Fibroblast of skin of right biceps (primary cell): ENCODE measurements around the gene DENR.
A peak's percentile ranks its signal among the peaks of the same experiment; 100 is the strongest.
"Not testable (repeated sequence)": the region's sequence is repeated elsewhere in the genome, so short reads cannot be mapped to it uniquely, and the experiment has no call there.

Experiments
- DNase-seq: peaks from one replicate; pipeline ENCODE4 v3.0.0-alpha.2; 2013

The DENR gene

GRCh38 chr12:122743895-122744525 lies 8.6 kb upstream of the DENR start:
- DNase-seq, result no peak

GRCh38 chr12:122747224-122748135 lies 5.1 kb upstream of the DENR start:
- no peak for DNase-seq

GRCh38 chr12:122749569-122750332 lies 2.9 kb upstream of the DENR start:
- no peak for DNase-seq

GRCh38 chr12:122750781-122751515 lies 1.7 kb upstream of the DENR start:
- DNase-seq, result not testable (repeated sequence)

- DNase-seq, result no peak
Measured at GRCh38 chr12:122753319-122753650, 661 bp downstream of the DENR start.

GRCh38 chr12:122754790-122755189 lies 2.2 kb downstream of the DENR start:
- DNase-seq, result no peak

GRCh38 chr12:122757568-122757967 lies 4.9 kb downstream of the DENR start:
- no peak for DNase-seq

GRCh38 chr12:122785503-122785902 lies 32.9 kb downstream of the DENR start:
- no peak for DNase-seq

GRCh38 chr12:122788387-122788786 lies 35.8 kb downstream of the DENR start:
- DNase-seq, result peak; percentile 48

- no peak for DNase-seq
Measured at GRCh38 chr12:122789637-122790036, 37.0 kb downstream of the DENR start.

- DNase-seq, result peak; percentile 77
Measured at GRCh38 chr12:122790393-122791075, 37.9 kb downstream of the DENR start.

GRCh38 chr12:122793685-122794106 lies 41.1 kb downstream of the DENR start:
- peak; percentile 53 for DNase-seq

- DNase-seq, result no peak
Measured at GRCh38 chr12:122795807-122796206, 43.2 kb downstream of the DENR start.

- DNase-seq, result no peak
Measured at GRCh38 chr12:122799641-122800243, 47.1 kb downstream of the DENR start.

GRCh38 chr12:122803937-122804336 lies 51.3 kb downstream of the DENR start:
- DNase-seq, result no peak

- DNase-seq, result not testable (repeated sequence)
Measured at GRCh38 chr12:122804957-122805356, 52.3 kb downstream of the DENR start.

GRCh38 chr12:122807651-122808050 lies 55.0 kb downstream of the DENR start:
- no peak for DNase-seq

- DNase-seq, result no peak
Measured at GRCh38 chr12:122811777-122812176, 59.2 kb downstream of the DENR start.

- no peak for DNase-seq
Measured at GRCh38 chr12:122813310-122813713, 60.7 kb downstream of the DENR start.

- DNase-seq, result no peak
Measured at GRCh38 chr12:122819209-122819785, 66.7 kb downstream of the DENR start.

GRCh38 chr12:122820138-122820537 lies 67.5 kb downstream of the DENR start:
- DNase-seq, result no peak
